CD4-positive, alpha-beta T cell (primary cell): ENCODE results near the gene WDFY2. TPM values are rescaled to one million over a fixed set of nuclear protein-coding genes. Genes with fewer than 3 reads are reported as not detected.

Source experiments
- ATAC-seq: fragments of 200-7000 bp; cut with Tn5 transposase; one replicate; pipeline ENCODE4 v1.10.0; 2022; ENCODE audit warnings: mild to moderate bottlenecking; ENCODE audit not compliant: poor library complexity
- CTCF ChIA-PET: fragments of 350-600 bp; sonication (Branson Sonifier 250); formaldehyde crosslinking; loops from one replicate; lab custom pipeline; 2021; ENCODE audit warnings: antibody characterized with exemption, inconsistent platforms; lab: Charles Lee
- POLR2A ChIA-PET: fragments of 350-600 bp; sonication (Branson Sonifier 250); formaldehyde crosslinking; loops from one replicate; lab custom pipeline; 2021; ENCODE audit warnings: antibody characterized with exemption, inconsistent platforms; lab: Charles Lee
- DNase-seq, 14 experiments: peaks; one replicate each; pipeline ENCODE4 v3.0.0-alpha.2; 2013 to 2020; ENCODE audit warnings: mixed read lengths in 2 of 14
- H3K27ac ChIP-seq, 2 donors: one replicate each; pipeline versions ENCODE4 v1.5.1 to v1.7.0; 2013; ENCODE audit warnings: low read length in 2 of 2, low read depth in 1 of 2, mild to moderate bottlenecking in 1 of 2
- H3K27me3 ChIP-seq, 2 experiments: 1 replicate in 1 of 2; 2 replicates in 1 of 2; pipeline versions ENCODE4 v1.6.1 to v1.7.0; 2013; ENCODE audit warnings: low read length in 2 of 2, control low read depth in 1 of 2, mild to moderate bottlenecking in 1 of 2, moderate library complexity in 1 of 2; ENCODE audit not compliant: insufficient read depth in 2 of 2, control insufficient read depth in 1 of 2
- H3K36me3 ChIP-seq: one replicate; pipeline ENCODE4 v1.6.1; 2013; ENCODE audit warnings: low read length, control low read depth; ENCODE audit not compliant: insufficient read depth
- H3K4me1 ChIP-seq: one replicate; pipeline ENCODE4 v1.6.1; 2013; ENCODE audit warnings: low read length, control low read depth; ENCODE audit not compliant: insufficient read depth
- H3K4me3 ChIP-seq: one replicate; pipeline ENCODE4 v1.5.1; 2013; ENCODE audit warnings: mild to moderate bottlenecking, low read length, moderate library complexity
- H3K9me3 ChIP-seq, 2 experiments: 1 replicate in 1 of 2; 2 replicates in 1 of 2; pipeline versions ENCODE4 v1.6.1 to v1.7.0; 2013; ENCODE audit warnings: low read length in 2 of 2, mild to moderate bottlenecking in 2 of 2, control low read depth in 1 of 2, moderate library complexity in 1 of 2; ENCODE audit not compliant: control insufficient read depth in 1 of 2, insufficient read depth in 1 of 2
- H3K27ac Mint-ChIP-seq: one replicate; pipeline ENCODE4 v1.8.0; 2020; ENCODE audit warnings: mixed read lengths
- H3K27me3 Mint-ChIP-seq: one replicate; pipeline ENCODE4 v1.8.0; 2021; ENCODE audit warnings: mixed read lengths
- H3K36me3 Mint-ChIP-seq: one replicate; pipeline ENCODE4 v1.8.0; 2021; ENCODE audit warnings: low read depth, mixed read lengths
- H3K4me1 Mint-ChIP-seq: one replicate; pipeline ENCODE4 v1.8.0; 2021; ENCODE audit warnings: low read depth, mixed read lengths
- H3K4me3 Mint-ChIP-seq: one replicate; pipeline ENCODE4 v1.8.0; 2020; ENCODE audit warnings: mild to moderate bottlenecking, mixed read lengths
- H3K9me3 Mint-ChIP-seq: one replicate; pipeline ENCODE4 v1.8.0; 2020; ENCODE audit warnings: mixed read lengths
- CTCF ChIP-seq: fragments of 200-600 bp; IDR thresholded peaks from one replicate; pipeline ENCODE4 v1.8.0; 2022; ENCODE audit warnings: antibody characterized with exemption, mild to moderate bottlenecking
- intact Hi-C, 2 experiments: fragments of 100-400 bp; cut with DNase I in 1 of 2; cut with micrococcal nuclease in 1 of 2; formaldehyde crosslinking; loops; one replicate each; pipeline versions ENCODE4 v1.15.1 to v1.9.0; 2023 to 2025; cut with DNase I, micrococcal nuclease
- total RNA-seq, 174 experiments: library from RNA in 2 of 174; stranded (reverse) in 2 of 174; gene quantifications; one replicate each; pipeline ENCODE4 v1.2.3 and lab custom pipeline; 2021 to 2026

The WDFY2 gene
- total RNA-seq, 2 experiments from 2014 or later = 21.4 to 21.9 TPM

DNA sequence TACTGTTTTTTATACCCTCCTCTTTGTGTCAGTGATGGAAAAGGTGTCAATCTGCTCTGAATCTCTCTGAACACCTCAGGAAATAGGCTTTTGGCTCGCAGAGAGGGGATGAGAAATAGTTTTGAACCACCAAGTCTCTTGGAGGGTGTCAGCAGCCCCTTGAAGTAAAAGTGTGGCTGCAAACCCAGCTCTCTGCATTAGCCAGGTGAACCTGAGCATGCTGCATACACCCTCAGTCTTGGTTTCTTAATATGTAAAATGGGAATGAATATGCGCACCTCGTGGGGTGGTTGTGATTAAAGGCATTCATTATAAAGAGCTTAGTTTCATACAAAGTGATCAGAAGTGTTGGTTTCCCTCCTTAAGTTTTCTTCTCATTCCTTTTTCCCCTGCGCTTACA is 221.1 kb downstream of the WDFY2 start:
- intact Hi-C loops = loop anchor here in 1 of 2 experiments (5.0 kb wide), 1 partner anchor 37 kb away; no protein-coding TSS in a partner anchor
- H3K9me3 Mint-ChIP-seq = no peaks in the 10 kb centered on the region
- H3K4me3 ChIP-seq = peak overlapping the region; percentile 81

GRCh38 chr13:51805925-51806324 is 221.7 kb downstream of the WDFY2 start:
- peaks cover 61% of the 10 kb centered on the region for H3K4me1 Mint-ChIP-seq

More for the DNA sequence above, 221.1 kb downstream of the WDFY2 start:
- ChIA-PET CTCF (interaction anchor here (1.0 to 1.5 kb wide), 4 partner anchors 9 to 45 kb away, joined by 3 to 4 read pairs (median 3); no protein-coding TSS in a partner anchor), POLR2A (interaction anchor here (0.8 to 4.2 kb wide), 13 partner anchors 9 to 389 kb away, joined by 3 to 42 read pairs (median 4); partner anchors contain the start of gene INTS6)
- Mint-ChIP-seq H3K27me3 (no peaks in the 10 kb centered on the region), H3K27ac (peak overlapping the region; percentile 99), H3K36me3 (peaks cover 38% of the 10 kb centered on the region), H3K4me3 (peak overlapping the region; percentile 89), H3K4me1 (peaks cover 61% of the 10 kb centered on the region)
- Histone ChIP-seq H3K27ac (peak overlapping the region; percentile 99), H3K27me3 (no peaks in the 10 kb centered on the region), H3K9me3 (no peaks in the 10 kb centered on the region), H3K36me3 (peaks cover 8% of the 10 kb centered on the region), H3K4me1 (peaks cover 57% of the 10 kb centered on the region)
- DNase-seq (peak in 1 of 14 experiments; percentile 28), ATAC-seq (no peak)
- no peak for TF ChIP-seq CTCF

GRCh38 chr13:51806566-51806965 is 222.3 kb downstream of the WDFY2 start:
- intact Hi-C loops = loop anchor here in 1 of 2 experiments (5.0 kb wide), 1 partner anchor 36 kb away; no protein-coding TSS in a partner anchor
- ChIA-PET CTCF (interaction anchor here (1.6 kb wide), 1 partner anchor 9 kb away, joined by 5 read pairs; no protein-coding TSS in a partner anchor), POLR2A (interaction anchor here (0.7 to 4.2 kb wide), 6 partner anchors 8 to 353 kb away, joined by 4 to 42 read pairs (median 16); partner anchors contain the start of gene INTS6)
- peaks cover 0 to 3% of the 10 kb centered on the region in 2 experiments for H3K9me3 ChIP-seq
- H3K36me3 ChIP-seq = peaks cover 19% of the 10 kb centered on the region
- no peak overlapping the region for H3K4me3 ChIP-seq
- ATAC-seq (no peak), DNase-seq (peak in 3 of 14 experiments; percentile 40 to 71 (median 66))
- no peaks in the 10 kb centered on the region for H3K27me3 ChIP-seq
- H3K27ac ChIP-seq = peak overlapping the region; percentile 99
- TF ChIP-seq CTCF = no peak
- peaks cover 48% of the 10 kb centered on the region for H3K36me3 Mint-ChIP-seq
- peak overlapping the region; percentile 54 for H3K4me3 Mint-ChIP-seq
- peak overlapping the region; percentile 99 for H3K27ac Mint-ChIP-seq
- H3K4me1 Mint-ChIP-seq = peaks cover 60% of the 10 kb centered on the region
- peaks cover 54% of the 10 kb centered on the region for H3K4me1 ChIP-seq
- no peaks in the 10 kb centered on the region for H3K27me3 Mint-ChIP-seq
- no peaks in the 10 kb centered on the region for H3K9me3 Mint-ChIP-seq

More at GRCh38 chr13:51805925-51806324, 221.7 kb downstream of the WDFY2 start:
- CTCF ChIA-PET = interaction anchor here (1.0 to 1.6 kb wide), 4 partner anchors 8 to 26 kb away, joined by 3 to 5 read pairs (median 4); no protein-coding TSS in a partner anchor
- TF ChIP-seq CTCF = no peak
- Histone ChIP-seq H3K9me3 (peaks cover 0 to under 1% of the 10 kb centered on the region in 2 experiments), H3K36me3 (peaks cover 12% of the 10 kb centered on the region), H3K27me3 (no peaks in the 10 kb centered on the region), H3K27ac (peak overlapping the region; percentile 99), H3K4me1 (peaks cover 56% of the 10 kb centered on the region), H3K4me3 (no peak overlapping the region)
- POLR2A ChIA-PET = interaction anchor here (0.8 to 4.2 kb wide), 12 partner anchors 9 to 389 kb away, joined by 3 to 42 read pairs (median 4); partner anchors contain the start of gene INTS6
- Mint-ChIP-seq H3K27ac (peak overlapping the region; percentile 99), H3K36me3 (peaks cover 43% of the 10 kb centered on the region), H3K9me3 (no peaks in the 10 kb centered on the region), H3K4me3 (peak overlapping the region; percentile 89), H3K27me3 (no peaks in the 10 kb centered on the region)
- intact Hi-C loops = loop anchor here in 1 of 2 experiments (5.0 kb wide), 1 partner anchor 36 kb away; no protein-coding TSS in a partner anchor
- DNase-seq (no peak), ATAC-seq (no peak)
